AG04450 (cell line): ENCODE results near the gene PPP2R2B. TPM values are rescaled to one million over a fixed set of nuclear protein-coding genes. Genes with fewer than 3 reads are reported as not detected.

ENCODE experiments used
- CTCF ChIA-PET: fragments of 300-600, 350-600 bp; formaldehyde crosslinking; extraction: SDS; loops from one replicate; lab custom pipeline; 2022; ENCODE audit warnings: antibody characterized with exemption, inconsistent platforms; lab: Charles Lee
- POLR2A ChIA-PET: fragments of 350-600 bp; formaldehyde crosslinking; extraction: SDS; loops from one replicate; lab custom pipeline; 2021; ENCODE audit warnings: antibody characterized with exemption, inconsistent platforms; lab: Yijun Ruan, JAX
- DNase-seq: peaks from one replicate; pipeline ENCODE4 v3.0.0-alpha.2; 2011; ENCODE audit warnings: low read depth, low spot score
- H3K27ac ChIP-seq: one replicate; pipeline ENCODE4 v1.5.1; 2012; ENCODE audit warnings: low read depth, low read length, control low read depth
- H3K27me3 ChIP-seq: one replicate; pipeline ENCODE4 v1.6.0; 2012; ENCODE audit warnings: low read length; ENCODE audit not compliant: control insufficient read depth, insufficient read depth
- H3K4me3 ChIP-seq: 2 replicates; pipeline ENCODE4 v1.5.1; 2011; ENCODE audit warnings: mild to moderate bottlenecking, low read depth, low read length, control low read depth
- H3K9me3 ChIP-seq: 2 replicates; pipeline ENCODE4 v1.5.1; 2012; ENCODE audit warnings: low read length; ENCODE audit not compliant: control insufficient read depth, insufficient read depth
- CTCF ChIP-seq: IDR thresholded peaks from 2 replicates; pipeline ENCODE4 v1.5.1; 2011; ENCODE audit warnings: low read depth, low read length, control low read depth, inconsistent platforms
- polyA plus RNA-seq: library from polyadenylated mRNA; depleted of rRNA; stranded (reverse); fragments of >200 nt; gene quantifications from 2 replicates; pipeline ENCODE4 v1.2.3, GENCODE V29; 2011

The PPP2R2B gene
- polyA plus RNA-seq, 1 experiment, result not detected

- POLR2A ChIA-PET, result no interaction called here
- no peak for TF ChIP-seq CTCF
- H3K4me3 ChIP-seq, result no peak overlapping the region
- DNase-seq, result no peak
- no peak overlapping the region for H3K27ac ChIP-seq
- no peaks in the 10 kb centered on the region for H3K27me3 ChIP-seq
- H3K9me3 ChIP-seq, result no peaks in the 10 kb centered on the region
- CTCF ChIA-PET, result no interaction called here
Measured at GRCh38 chr5:146813346-146814157, 65.0 kb downstream of the PPP2R2B start.

GRCh38 chr5:146805081-146805480 is 73.5 kb downstream of the PPP2R2B start:
- Histone ChIP-seq H3K27me3 (no peaks in the 10 kb centered on the region), H3K4me3 (no peak overlapping the region), H3K9me3 (no peaks in the 10 kb centered on the region), H3K27ac (no peak overlapping the region)
- ChIA-PET POLR2A (no interaction called here), CTCF (no interaction called here)
- DNase-seq, result no peak
- no peak for TF ChIP-seq CTCF

GRCh38 chr5:146802945-146803522 is 75.5 kb downstream of the PPP2R2B start:
- Histone ChIP-seq H3K9me3 (no peaks in the 10 kb centered on the region), H3K27ac (no peak overlapping the region), H3K27me3 (no peaks in the 10 kb centered on the region), H3K4me3 (no peak overlapping the region)
- no peak for TF ChIP-seq CTCF
- ChIA-PET POLR2A (no interaction called here), CTCF (interaction anchor here (0.6 kb wide), 1 partner anchor 824 kb away, joined by 3 read pairs; no protein-coding TSS in a partner anchor)
- DNase-seq, result no peak

- ChIA-PET POLR2A (no interaction called here), CTCF (interaction anchor here (0.6 kb wide), 1 partner anchor 20 kb away, joined by 3 read pairs; no protein-coding TSS in a partner anchor)
- H3K27me3 ChIP-seq, result no peaks in the 10 kb centered on the region
- H3K4me3 ChIP-seq, result no peak overlapping the region
- no peak overlapping the region for H3K27ac ChIP-seq
- no peak for DNase-seq
- TF ChIP-seq CTCF, result no peak
- no peaks in the 10 kb centered on the region for H3K9me3 ChIP-seq
Measured at GRCh38 chr5:146799671-146800070, 78.9 kb downstream of the PPP2R2B start.

- H3K27ac ChIP-seq, result no peak overlapping the region
- DNase-seq, result no peak
- H3K27me3 ChIP-seq, result no peaks in the 10 kb centered on the region
- H3K9me3 ChIP-seq, result no peaks in the 10 kb centered on the region
- ChIA-PET POLR2A (no interaction called here), CTCF (no interaction called here)
- H3K4me3 ChIP-seq, result no peak overlapping the region
- TF ChIP-seq CTCF, result no peak
Measured at GRCh38 chr5:146799231-146799630, 79.3 kb downstream of the PPP2R2B start.
